COLO829 (cell line): ENCODE results near the gene KLHL10.

Source experiments
- DNase-seq: peaks from one replicate; pipeline ENCODE4 v3.0.0; 2012; ENCODE audit warnings: low spot score

The KLHL10 gene

GRCh38 chr17:41895617-41896016, 58.0 kb downstream of the KLHL10 start:
- no peak for DNase-seq

GRCh38 chr17:41896726-41897125, 59.1 kb downstream of the KLHL10 start:
- DNase-seq: no peak
